Stomach smooth muscle (tissue), 2 donors: Measurements from ENCODE around the gene ARHGAP40.

Experiments used
- H3K27ac ChIP-seq: one replicate; pipeline ENCODE4 v1.7.0; 2013; ENCODE audit warnings: mild to moderate bottlenecking, low read length, inconsistent platforms
- H3K27me3 ChIP-seq, 2 donors: one replicate each; pipeline ENCODE4 v1.7.0; 2013; ENCODE audit warnings: low read length in 2 of 2; ENCODE audit not compliant: insufficient read depth in 2 of 2, control insufficient read depth in 1 of 2
- H3K36me3 ChIP-seq, 2 donors: one replicate each; pipeline ENCODE4 v1.7.0; 2013; ENCODE audit warnings: low read length in 2 of 2; ENCODE audit not compliant: control insufficient read depth in 2 of 2, insufficient read depth in 2 of 2
- H3K4me1 ChIP-seq: one replicate; pipeline ENCODE4 v1.7.0; 2013; ENCODE audit warnings: low read length; ENCODE audit not compliant: control insufficient read depth, insufficient read depth
- H3K4me3 ChIP-seq, 2 donors: one replicate each; pipeline ENCODE4 v1.7.0; 2013; ENCODE audit warnings: low read length in 2 of 2
- H3K9ac ChIP-seq, 2 donors: one replicate each; pipeline ENCODE4 v1.7.0; 2013; ENCODE audit warnings: low read length in 2 of 2, mild to moderate bottlenecking in 1 of 2
- H3K9me3 ChIP-seq, 2 donors: one replicate each; pipeline ENCODE4 v1.7.0; 2013; ENCODE audit warnings: low read length in 2 of 2; ENCODE audit not compliant: control insufficient read depth in 2 of 2
- donor health status: healthy.
- donor health status: Pancreatic carcinoma.

The ARHGAP40 gene

GRCh38 chr20:38569747-38570525 is 31.7 kb upstream of the ARHGAP40 start:
- no peak overlapping the region for H3K27ac ChIP-seq
- H3K27me3 ChIP-seq: no peaks in the 10 kb centered on the region
- no peak overlapping the region for H3K4me3 ChIP-seq
- peaks cover 23 to 32% of the 10 kb centered on the region in 2 donors for H3K36me3 ChIP-seq
- no peak overlapping the region for H3K9ac ChIP-seq
- no peaks in the 10 kb centered on the region for H3K9me3 ChIP-seq
- no peaks in the 10 kb centered on the region for H3K4me1 ChIP-seq

GRCh38 chr20:38573413-38573812 is 28.2 kb upstream of the ARHGAP40 start:
- Histone ChIP-seq H3K9ac (no peak overlapping the region), H3K4me3 (no peak overlapping the region), H3K36me3 (peaks cover 31 to 36% of the 10 kb centered on the region in 2 donors), H3K4me1 (no peaks in the 10 kb centered on the region), H3K27me3 (no peaks in the 10 kb centered on the region), H3K27ac (no peak overlapping the region), H3K9me3 (no peaks in the 10 kb centered on the region)

- H3K4me3 ChIP-seq: no peak overlapping the region
- peaks cover 0 to 6% of the 10 kb centered on the region in 2 donors for H3K27me3 ChIP-seq
- H3K27ac ChIP-seq: no peak overlapping the region
- H3K4me1 ChIP-seq: no peaks in the 10 kb centered on the region
- H3K9me3 ChIP-seq: no peaks in the 10 kb centered on the region
- H3K9ac ChIP-seq: no peak overlapping the region
- peaks cover 16 to 29% of the 10 kb centered on the region in 2 donors for H3K36me3 ChIP-seq
These were observed 22.2 kb upstream of the ARHGAP40 start for GRCh38 chr20:38579219-38579910.

- Histone ChIP-seq H3K9me3 (no peaks in the 10 kb centered on the region), H3K9ac (no peak overlapping the region), H3K4me1 (no peaks in the 10 kb centered on the region), H3K36me3 (peaks cover 11 to 24% of the 10 kb centered on the region in 2 donors), H3K4me3 (no peak overlapping the region), H3K27ac (no peak overlapping the region), H3K27me3 (peaks cover 0 to 6% of the 10 kb centered on the region in 2 donors)
These were observed 21.7 kb upstream of the ARHGAP40 start for GRCh38 chr20:38579921-38580320.

GRCh38 chr20:38581013-38581412 is 20.6 kb upstream of the ARHGAP40 start, which contains the start of gene ADIG:
Gene ADIG, plus strand, starts transcription at chr20:38581197. Its CDS starts 54 bp downstream, at chr20:38581251.
- H3K27ac ChIP-seq: no peak within 1 kb of the TSS
- H3K4me3 ChIP-seq: no peak within 1 kb of the TSS
- H3K27me3 ChIP-seq: peaks cover 3 to 12% of the 10 kb centered on the region in 2 donors
- no peaks in the 10 kb centered on the region for H3K4me1 ChIP-seq
- no peak within 1 kb of the TSS for H3K9ac ChIP-seq
- H3K9me3 ChIP-seq: no peaks in the 10 kb centered on the region
- H3K36me3 ChIP-seq: peaks cover 4 to 15% of the 10 kb centered on the region in 2 donors

- Histone ChIP-seq H3K9me3 (no peaks in the 10 kb centered on the region), H3K4me1 (no peaks in the 10 kb centered on the region), H3K27ac (no peak overlapping the region)
These were observed 19.7 kb upstream of the ARHGAP40 start for GRCh38 chr20:38581830-38582358.

GRCh38 chr20:38583306-38583705 is 18.3 kb upstream of the ARHGAP40 start:
- Histone ChIP-seq H3K9me3 (no peaks in the 10 kb centered on the region), H3K27me3 (peaks cover 3 to 12% of the 10 kb centered on the region in 2 donors), H3K4me1 (no peaks in the 10 kb centered on the region), H3K27ac (no peak overlapping the region), H3K36me3 (no peaks in the 10 kb centered on the region), H3K9ac (no peak overlapping the region), H3K4me3 (no peak overlapping the region)

More at GRCh38 chr20:38581830-38582358, 19.7 kb upstream of the ARHGAP40 start:
- Histone ChIP-seq H3K4me3 (no peak overlapping the region), H3K36me3 (peaks cover under 1 to 8% of the 10 kb centered on the region in 2 donors), H3K9ac (no peak overlapping the region), H3K27me3 (peaks cover 3 to 12% of the 10 kb centered on the region in 2 donors)

DNA sequence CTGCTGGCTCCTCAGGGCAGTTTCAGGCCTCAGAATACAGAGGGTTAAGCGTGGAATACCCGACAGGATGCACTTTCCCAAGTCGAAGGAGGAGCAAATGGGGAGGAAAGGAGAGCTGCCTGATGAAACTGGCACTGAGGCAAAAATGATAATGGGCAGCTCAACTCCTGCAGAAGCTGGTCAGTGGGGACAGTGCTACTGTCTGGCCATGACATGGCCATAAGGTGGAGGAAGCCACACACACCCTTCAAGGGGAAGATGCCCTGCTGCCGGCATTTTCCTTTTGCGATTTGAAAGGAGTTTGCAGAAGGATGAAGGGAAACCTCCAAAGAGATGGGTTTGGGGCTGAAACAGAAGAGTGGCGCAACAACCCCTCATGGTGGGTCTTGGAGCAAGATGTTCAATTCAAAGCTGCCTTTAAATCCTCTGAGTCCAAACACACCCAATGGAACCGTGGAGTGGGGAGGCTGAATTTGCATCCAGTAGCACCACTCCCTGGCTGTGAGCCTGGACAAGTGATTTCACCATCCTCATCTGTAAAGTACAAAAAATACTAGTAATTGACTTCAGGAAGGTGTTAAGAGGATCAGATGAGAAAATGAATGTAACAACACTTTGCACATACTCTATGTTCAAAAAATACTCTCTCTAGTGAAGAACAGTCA is 17.4 kb upstream of the ARHGAP40 start:
- no peaks in the 10 kb centered on the region for H3K9me3 ChIP-seq

GRCh38 chr20:38585404-38586180 is 16.0 kb upstream of the ARHGAP40 start:
- Histone ChIP-seq H3K27ac (no peak overlapping the region), H3K9ac (no peak overlapping the region), H3K36me3 (no peaks in the 10 kb centered on the region), H3K4me3 (no peak overlapping the region), H3K4me1 (no peaks in the 10 kb centered on the region), H3K27me3 (peaks cover 6 to 22% of the 10 kb centered on the region in 2 donors), H3K9me3 (no peaks in the 10 kb centered on the region)

More for the DNA sequence above, 17.4 kb upstream of the ARHGAP40 start:
- H3K36me3 ChIP-seq: no peaks in the 10 kb centered on the region
- H3K27me3 ChIP-seq: peaks cover 3 to 12% of the 10 kb centered on the region in 2 donors
- H3K4me1 ChIP-seq: no peaks in the 10 kb centered on the region
- H3K9ac ChIP-seq: no peak overlapping the region
- H3K27ac ChIP-seq: no peak overlapping the region
- no peak overlapping the region for H3K4me3 ChIP-seq

DNA sequence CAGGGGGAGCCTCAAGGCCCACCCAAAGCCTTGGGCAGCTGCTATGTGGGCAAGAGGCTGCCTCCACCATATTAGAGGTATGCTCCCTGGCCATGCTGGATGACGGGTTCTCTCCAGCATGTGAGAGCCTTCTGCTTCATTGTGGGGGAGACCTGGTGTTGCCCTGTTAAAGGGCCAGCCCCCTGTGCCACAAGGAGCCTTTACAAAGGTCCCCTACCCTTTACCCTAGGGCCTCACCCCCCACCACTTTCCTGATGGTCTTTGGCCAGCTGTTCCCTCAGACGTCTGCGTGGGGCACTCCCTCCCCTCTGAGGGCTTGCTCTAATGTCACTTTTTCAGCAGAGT is 15.5 kb upstream of the ARHGAP40 start:
- H3K27ac ChIP-seq: no peak overlapping the region
- H3K4me3 ChIP-seq: no peak overlapping the region
- no peaks in the 10 kb centered on the region for H3K9me3 ChIP-seq
- peaks cover 12 to 28% of the 10 kb centered on the region in 2 donors for H3K27me3 ChIP-seq
- H3K4me1 ChIP-seq: no peaks in the 10 kb centered on the region
- H3K9ac ChIP-seq: no peak overlapping the region
- no peaks in the 10 kb centered on the region for H3K36me3 ChIP-seq
